WI38 (cell line): ENCODE results near the gene SNRPE.
"Not testable (repeated sequence)": the region's sequence is repeated elsewhere in the genome, so short reads cannot be mapped to it uniquely, and the experiment has no call there.

Experiments used
- H3K4me3 ChIP-seq: 2 replicates; pipeline ENCODE4 v1.5.1; 2011; ENCODE audit warnings: low read depth, mild to moderate bottlenecking, control low read depth, low read length
- TF ChIP-seq, protein P1 (sequence below): IDR thresholded peaks from 2 replicates; pipeline ENCODE4 v1.5.1; 2012; ENCODE audit warnings: low read depth, mild to moderate bottlenecking, control low read depth, low read length

The SNRPE gene

DNA sequence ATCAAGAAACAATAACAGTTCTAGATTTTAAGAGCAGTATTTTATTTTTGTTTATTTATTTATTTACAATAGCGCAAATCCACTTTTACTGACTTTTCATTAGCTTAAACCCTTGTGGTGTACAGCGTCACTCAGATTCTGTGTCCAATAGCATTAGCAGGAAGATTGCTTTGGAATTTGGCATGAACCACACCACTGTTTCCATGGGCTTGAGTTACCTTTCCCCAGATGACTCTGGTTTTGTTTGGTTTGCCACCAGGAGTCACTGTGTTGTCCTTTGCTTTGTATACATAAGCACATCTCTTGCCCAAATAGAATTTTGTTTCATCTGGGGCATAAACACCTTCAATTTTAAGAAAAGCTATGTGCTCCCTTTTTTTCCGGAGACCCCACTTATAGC lies 25.9 kb upstream of the SNRPE start:
- no peak overlapping the region for H3K4me3 ChIP-seq
- TF ChIP-seq, protein P1, sequence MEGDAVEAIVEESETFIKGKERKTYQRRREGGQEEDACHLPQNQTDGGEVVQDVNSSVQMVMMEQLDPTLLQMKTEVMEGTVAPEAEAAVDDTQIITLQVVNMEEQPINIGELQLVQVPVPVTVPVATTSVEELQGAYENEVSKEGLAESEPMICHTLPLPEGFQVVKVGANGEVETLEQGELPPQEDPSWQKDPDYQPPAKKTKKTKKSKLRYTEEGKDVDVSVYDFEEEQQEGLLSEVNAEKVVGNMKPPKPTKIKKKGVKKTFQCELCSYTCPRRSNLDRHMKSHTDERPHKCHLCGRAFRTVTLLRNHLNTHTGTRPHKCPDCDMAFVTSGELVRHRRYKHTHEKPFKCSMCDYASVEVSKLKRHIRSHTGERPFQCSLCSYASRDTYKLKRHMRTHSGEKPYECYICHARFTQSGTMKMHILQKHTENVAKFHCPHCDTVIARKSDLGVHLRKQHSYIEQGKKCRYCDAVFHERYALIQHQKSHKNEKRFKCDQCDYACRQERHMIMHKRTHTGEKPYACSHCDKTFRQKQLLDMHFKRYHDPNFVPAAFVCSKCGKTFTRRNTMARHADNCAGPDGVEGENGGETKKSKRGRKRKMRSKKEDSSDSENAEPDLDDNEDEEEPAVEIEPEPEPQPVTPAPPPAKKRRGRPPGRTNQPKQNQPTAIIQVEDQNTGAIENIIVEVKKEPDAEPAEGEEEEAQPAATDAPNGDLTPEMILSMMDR: no peak

- H3K4me3 ChIP-seq: no peak overlapping the region
- TF ChIP-seq, protein P1: no peak
Measured at GRCh38 chr1:203839081-203839480, 22.3 kb upstream of the SNRPE start.

DNA sequence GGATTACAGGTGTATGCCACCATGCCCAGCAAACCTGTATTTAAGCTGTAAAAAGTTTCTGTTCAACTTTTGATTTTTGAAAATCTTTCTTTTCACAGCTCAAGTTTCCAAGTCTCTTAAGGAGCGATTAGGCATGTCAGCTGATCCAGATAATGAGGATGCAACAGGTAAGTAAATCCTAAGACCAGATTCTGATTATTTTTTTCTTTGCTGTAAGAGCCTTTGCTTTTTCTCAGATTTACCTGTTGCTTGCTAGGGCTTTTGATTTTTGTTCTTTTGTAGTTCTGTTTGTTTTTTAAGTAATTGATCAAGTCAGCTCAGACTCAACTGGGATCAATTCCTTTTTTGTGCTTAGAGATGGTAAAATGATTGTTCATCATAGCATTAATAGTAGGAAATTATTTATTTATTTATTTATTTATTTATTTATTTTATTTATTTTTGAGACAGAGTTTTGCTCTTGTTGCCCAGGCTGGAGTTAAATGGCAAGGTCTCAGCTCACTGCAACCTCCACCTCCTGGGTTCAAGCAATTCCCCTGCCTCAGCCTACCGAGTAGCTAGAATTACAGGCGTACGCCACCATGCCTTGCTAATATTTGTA lies 21.1 kb upstream of the SNRPE start:
- H3K4me3 ChIP-seq: no peak overlapping the region
- TF ChIP-seq, protein P1: no peak

DNA sequence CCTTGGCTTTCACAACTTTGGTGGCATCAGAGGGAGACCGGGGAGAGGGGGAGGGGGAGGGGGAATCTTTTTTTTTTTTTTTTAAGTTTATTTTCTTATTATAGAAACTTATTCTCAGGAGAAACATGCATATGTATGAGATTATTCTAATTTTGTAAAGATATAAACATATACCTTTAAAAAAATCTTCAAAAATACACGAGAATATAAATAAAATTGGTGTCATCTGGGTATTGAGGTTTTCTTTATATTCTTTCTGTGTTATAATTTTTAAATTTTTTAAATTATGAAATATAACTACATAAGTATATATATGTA lies 18.9 kb upstream of the SNRPE start:
- no peak overlapping the region for H3K4me3 ChIP-seq
- TF ChIP-seq, protein P1: no peak

GRCh38 chr1:203843435-203843834 lies 18.0 kb upstream of the SNRPE start:
- TF ChIP-seq, protein P1: no peak
- H3K4me3 ChIP-seq: no peak overlapping the region

GRCh38 chr1:203853112-203853511 lies 8.3 kb upstream of the SNRPE start:
- not testable (repeated sequence) for H3K4me3 ChIP-seq

DNA sequence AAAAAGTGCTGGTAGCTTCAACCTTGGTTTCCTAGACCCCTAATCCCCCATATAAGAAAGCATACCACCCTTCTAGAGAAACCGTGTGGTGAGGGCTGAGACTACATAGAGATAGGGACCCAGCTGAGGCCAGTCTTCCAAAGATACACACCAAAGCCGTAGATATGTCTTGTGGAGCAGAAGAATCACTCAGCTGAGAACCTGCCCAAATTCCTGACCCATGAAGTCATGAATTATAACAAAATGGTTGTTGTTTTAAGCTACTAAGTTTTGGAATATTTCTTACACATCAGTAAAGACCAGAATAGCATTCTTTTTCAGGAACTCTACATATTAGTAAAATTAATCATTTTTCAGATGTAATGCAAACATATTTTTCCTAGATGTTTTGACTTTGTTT lies 3.3 kb upstream of the SNRPE start:
- TF ChIP-seq, protein P1: no peak
- H3K4me3 ChIP-seq: no peak overlapping the region

DNA sequence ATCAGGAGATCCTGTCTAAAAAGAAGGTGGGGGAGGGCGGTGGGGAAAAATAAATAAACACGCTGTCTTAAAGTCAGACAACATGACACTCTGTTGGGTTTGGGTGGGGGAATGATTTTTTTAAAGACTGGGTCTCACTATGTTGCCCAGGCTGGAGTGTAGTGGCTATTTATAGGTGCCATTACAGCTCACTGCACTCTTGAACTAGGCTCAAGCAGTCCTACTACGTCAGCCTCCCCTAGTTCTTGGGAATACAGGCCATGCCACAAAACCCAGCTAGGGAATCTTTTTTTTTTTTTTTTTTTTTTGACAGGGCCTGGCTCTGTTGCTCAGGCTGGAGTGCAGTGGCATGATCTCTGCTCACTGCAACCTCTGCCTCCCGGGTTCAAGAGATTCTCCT lies 2.4 kb upstream of the SNRPE start:
- H3K4me3 ChIP-seq: no peak overlapping the region
- TF ChIP-seq, protein P1: no peak
